Measurements from ENCODE around the gene LRFN5. TPM values are rescaled to one million over a fixed set of nuclear protein-coding genes. Genes with fewer than 3 reads are reported as not detected.

The LRFN5 gene
- total RNA-seq, 1 experiment from 2014 or later, result 1.3 TPM

- no peak for TF ChIP-seq CTCF (conservative IDR thresholded peaks at IDR 0.05)
- H3K4me3 Mint-ChIP-seq, result no peak overlapping the region
Observed at GRCh38 chr14:41586237-41586636, 20.4 kb upstream of the LRFN5 start.

More at GRCh38 chr14:41586237-41586636, 20.4 kb upstream of the LRFN5 start:
- H2BK5ac ChIP-seq (ENCODE audit: insufficient read length, low read length), result no peak overlapping the region
- H3K14ac ChIP-seq (ENCODE audit: insufficient read depth, low read length), result no peak overlapping the region
- H2BK15ac ChIP-seq (ENCODE audit: low read depth, low read length), result no peak overlapping the region
- H3K4ac ChIP-seq (ENCODE audit: low read depth, low read length), result no peak overlapping the region
- H2AFZ ChIP-seq (ENCODE audit: low read length), result no peak overlapping the region
- no peaks in the 10 kb centered on the region for H3K79me1 ChIP-seq (ENCODE audit: insufficient read depth, low read depth, low read length, poor library complexity, severe bottlenecking)
- peaks cover 0 to 2% of the 10 kb centered on the region in 2 experiments; a peak in 1 of 4 replicates for H3K4me1 Mint-ChIP-seq
- no peak overlapping the region for H4K8ac ChIP-seq (replicated peaks; ENCODE audit: insufficient read length, low read depth, low read length)
- H4K91ac ChIP-seq (ENCODE audit: insufficient read length, low read depth, low read length), result no peak overlapping the region
- no peak overlapping the region for H2AK5ac ChIP-seq (ENCODE audit: insufficient read length, low read length)
- no peak overlapping the region for H3K18ac ChIP-seq (ENCODE audit: insufficient read length, low read depth, low read length)
- no peaks in the 10 kb centered on the region for H3K79me2 ChIP-seq (ENCODE audit: insufficient read depth, low read length)
- H4K5ac ChIP-seq (ENCODE audit: insufficient read length, low read depth, low read length), result no peak overlapping the region
- no peaks in the 10 kb centered on the region for H3K27me3 ChIP-seq (ENCODE audit: insufficient read depth, low read length)
- no peak overlapping the region for H3K27ac ChIP-seq (ENCODE audit: insufficient read length, low read depth, low read length)
- H3K9me3 Mint-ChIP-seq, result no peaks in the 10 kb centered on the region
- H3K4me1 ChIP-seq (ENCODE audit: insufficient read depth, low read length), result no peaks in the 10 kb centered on the region
- no peak overlapping the region for H3K9ac ChIP-seq (ENCODE audit: extremely low read depth, insufficient read length, low read length)
- H3K56ac ChIP-seq (ENCODE audit: insufficient read length, low read depth, low read length), result no peak overlapping the region
- H3K36me3 Mint-ChIP-seq (ENCODE audit: insufficient read depth in 1 of 3, low read depth in 3 of 3), result no peaks in the 10 kb centered on the region
- H2BK12ac ChIP-seq (ENCODE audit: insufficient read length, low read depth, low read length), result no peak overlapping the region
- no peaks in the 10 kb centered on the region for H3K27me3 Mint-ChIP-seq (ENCODE audit: low read depth)
- H4K20me1 ChIP-seq (ENCODE audit: control insufficient read depth, insufficient read depth, insufficient read length), result no peaks in the 10 kb centered on the region
- no peak overlapping the region for H3T11ph ChIP-seq (ENCODE audit: low read length)
- H3K23ac ChIP-seq (ENCODE audit: insufficient read length, low read depth, low read length), result no peak overlapping the region
- no peak overlapping the region for H3K4me2 ChIP-seq (ENCODE audit: insufficient read depth, insufficient read length, low read length)
- no peak overlapping the region for H2BK120ac ChIP-seq (ENCODE audit: low read depth, low read length, poor library complexity, severe bottlenecking)
- H3K27ac Mint-ChIP-seq, result no peak overlapping the region
- H3K9me3 ChIP-seq (ENCODE audit: control insufficient read depth, low read depth, low read length), result no peaks in the 10 kb centered on the region
- DNase-seq, result no peak
- no peaks in the 10 kb centered on the region for H3K23me2 ChIP-seq (ENCODE audit: insufficient read length, low read depth, low read length, poor library complexity, severe bottlenecking)
- no peak overlapping the region for H2BK20ac ChIP-seq (ENCODE audit: low read depth, low read length, poor library complexity, severe bottlenecking)
